LNCaP clone FGC (cell line): ENCODE data around the gene EVX2.

Source experiments
- DNase-seq: peaks from one replicate; pipeline ENCODE4 v3.0.0-alpha.2; 2011; ENCODE audit warnings: low read depth
- H3K4me3 ChIP-seq: 2 replicates; pipeline ENCODE4 v1.5.1; 2011; ENCODE audit warnings: mild to moderate bottlenecking, low read depth, low read length, control low read depth
- CTCF ChIP-seq: IDR thresholded peaks from 2 replicates; pipeline ENCODE4 v1.5.1; 2012; ENCODE audit warnings: mild to moderate bottlenecking; ENCODE audit not compliant: control insufficient read depth, insufficient read depth; ENCODE audit errors: extremely low read depth

The EVX2 gene

GRCh38 chr2:176083796-176084261 lies at the start of gene EVX2:
Gene EVX2, minus strand, starts transcription at chr2:176083962. Its CDS starts 186 bp downstream, at chr2:176083776.
- H3K4me3 ChIP-seq = no peak within 1 kb of the TSS
- TF ChIP-seq CTCF = no peak
- no peak for DNase-seq

DNA sequence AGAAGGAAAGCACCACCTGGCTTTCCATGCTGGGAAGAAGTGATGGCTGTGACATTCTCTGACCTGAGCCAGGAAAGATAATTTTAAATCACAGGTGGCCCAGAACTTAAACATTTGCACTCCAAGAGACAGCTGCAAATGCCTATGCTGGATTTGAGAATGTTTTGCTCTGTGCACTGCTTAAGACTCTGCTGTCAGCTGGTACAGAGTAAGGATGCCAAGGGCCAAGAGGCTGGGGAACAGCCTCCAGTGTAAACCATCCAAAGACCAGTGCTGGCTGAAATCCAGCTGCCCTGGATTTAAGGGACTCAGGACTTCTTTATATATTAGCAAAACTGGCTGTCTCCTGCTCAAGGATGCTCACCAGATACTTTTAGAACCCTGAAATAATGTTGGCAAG lies 49.6 kb upstream of the EVX2 start:
- no peak overlapping the region for H3K4me3 ChIP-seq
- no peak for DNase-seq
- TF ChIP-seq CTCF = no peak

GRCh38 chr2:176132205-176133171 lies 48.7 kb upstream of the EVX2 start:
- no peak overlapping the region for H3K4me3 ChIP-seq
- DNase-seq = no peak
- TF ChIP-seq CTCF = no peak

DNA sequence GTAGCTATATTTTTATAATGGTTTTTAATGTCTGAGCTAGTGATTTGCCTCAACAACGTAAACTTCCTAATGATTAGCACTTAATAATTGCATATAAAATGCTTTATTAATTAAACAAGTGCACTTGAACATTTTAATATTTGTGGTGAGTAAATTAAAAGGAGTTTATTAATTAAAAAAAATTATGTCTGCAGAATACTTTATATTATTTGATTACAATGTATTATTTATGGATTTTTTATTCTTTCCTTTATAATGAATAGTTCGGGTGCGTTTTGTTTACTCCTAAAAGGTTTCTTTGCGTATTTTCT lies 48.0 kb upstream of the EVX2 start:
- TF ChIP-seq CTCF = no peak
- DNase-seq = no peak
- no peak overlapping the region for H3K4me3 ChIP-seq

GRCh38 chr2:176130957-176131847 lies 47.4 kb upstream of the EVX2 start:
- no peak for TF ChIP-seq CTCF
- no peak for DNase-seq
- no peak overlapping the region for H3K4me3 ChIP-seq

GRCh38 chr2:176130147-176130956 lies 46.6 kb upstream of the EVX2 start:
- DNase-seq = no peak
- no peak overlapping the region for H3K4me3 ChIP-seq
- TF ChIP-seq CTCF = no peak
